Middle frontal gyrus (tissue), 1 donor: ENCODE data around the gene SPAG17.

Experiments used
- DNase-seq: peaks from one replicate; pipeline ENCODE4 v3.0.0-alpha.2; 2015; ENCODE audit warnings: low spot score; ENCODE audit errors: extremely low spot score

SPAG17 gene

DNA sequence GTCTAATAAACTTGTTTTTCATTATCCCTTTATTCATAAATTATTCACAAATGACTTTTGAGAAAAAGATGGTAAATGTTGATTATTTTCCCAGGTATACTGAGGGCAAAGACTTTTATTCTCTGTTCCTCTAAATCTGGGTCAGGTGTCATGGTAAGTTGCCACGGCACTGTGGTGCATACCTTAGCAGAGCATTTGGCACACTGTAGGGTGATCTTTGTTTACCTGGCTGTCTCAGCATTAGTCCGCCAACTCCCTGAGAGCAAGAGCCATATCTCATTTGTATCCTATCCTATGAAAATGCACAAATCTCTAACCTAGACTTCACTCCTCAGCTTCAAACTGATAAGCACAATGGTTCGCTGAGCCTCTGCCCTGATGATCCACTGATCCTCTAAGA lies 280.5 kb downstream of the SPAG17 start:
- DNase-seq, result no peak
